IPS-18c (cell line): ENCODE data around the gene EPSTI1.

ENCODE experiments used
- H3K4me3 ChIP-seq: 2 replicates; pipeline ENCODE4 v1.7.0; 2013; ENCODE audit warnings: low read depth, mild to moderate bottlenecking, low read length, moderate library complexity; ENCODE audit not compliant: insufficient read depth
- H3K9me3 ChIP-seq: one replicate; pipeline ENCODE4 v1.6.1; 2013; ENCODE audit warnings: mild to moderate bottlenecking, low read length, moderate library complexity; ENCODE audit not compliant: control insufficient read depth, insufficient read depth

EPSTI1 gene

GRCh38 chr13:42985312-42986175 lies 6.5 kb downstream of the EPSTI1 start:
- Histone ChIP-seq H3K9me3 (no peaks in the 10 kb centered on the region), H3K4me3 (no peak overlapping the region)

GRCh38 chr13:42984691-42985090 lies 7.3 kb downstream of the EPSTI1 start:
- H3K4me3 ChIP-seq, result no peak overlapping the region

GRCh38 chr13:42984026-42984425 lies 8.0 kb downstream of the EPSTI1 start:
- no peak overlapping the region for H3K4me3 ChIP-seq
- H3K9me3 ChIP-seq, result no peaks in the 10 kb centered on the region

More at GRCh38 chr13:42984691-42985090, 7.3 kb downstream of the EPSTI1 start:
- no peaks in the 10 kb centered on the region for H3K9me3 ChIP-seq

GRCh38 chr13:42981853-42982252 lies 10.2 kb downstream of the EPSTI1 start:
- H3K4me3 ChIP-seq, result no peak overlapping the region
- H3K9me3 ChIP-seq, result no peaks in the 10 kb centered on the region

GRCh38 chr13:42981317-42981716 lies 10.7 kb downstream of the EPSTI1 start:
- H3K4me3 ChIP-seq, result no peak overlapping the region
- no peaks in the 10 kb centered on the region for H3K9me3 ChIP-seq

GRCh38 chr13:42977219-42977659 lies 14.8 kb downstream of the EPSTI1 start:
- Histone ChIP-seq H3K4me3 (no peak overlapping the region), H3K9me3 (no peaks in the 10 kb centered on the region)

- Histone ChIP-seq H3K4me3 (no peak overlapping the region), H3K9me3 (no peaks in the 10 kb centered on the region)
Measured at GRCh38 chr13:42976066-42976465, 16.0 kb downstream of the EPSTI1 start.

GRCh38 chr13:42973581-42973980 lies 18.5 kb downstream of the EPSTI1 start:
- H3K9me3 ChIP-seq, result no peaks in the 10 kb centered on the region
- H3K4me3 ChIP-seq, result no peak overlapping the region

GRCh38 chr13:42971691-42972347 lies 20.2 kb downstream of the EPSTI1 start:
- no peak overlapping the region for H3K4me3 ChIP-seq
- no peaks in the 10 kb centered on the region for H3K9me3 ChIP-seq

- Histone ChIP-seq H3K4me3 (no peak overlapping the region), H3K9me3 (no peaks in the 10 kb centered on the region)
Measured at GRCh38 chr13:42970824-42971690, 21.0 kb downstream of the EPSTI1 start.

GRCh38 chr13:42969565-42970172 lies 22.4 kb downstream of the EPSTI1 start:
- Histone ChIP-seq H3K9me3 (no peaks in the 10 kb centered on the region), H3K4me3 (no peak overlapping the region)

GRCh38 chr13:42968906-42969305 lies 23.1 kb downstream of the EPSTI1 start:
- Histone ChIP-seq H3K4me3 (no peak overlapping the region), H3K9me3 (no peaks in the 10 kb centered on the region)

- H3K9me3 ChIP-seq, result no peaks in the 10 kb centered on the region
- no peak overlapping the region for H3K4me3 ChIP-seq
Measured at GRCh38 chr13:42967660-42968059, 24.4 kb downstream of the EPSTI1 start.

GRCh38 chr13:42965281-42965680 lies 26.8 kb downstream of the EPSTI1 start:
- Histone ChIP-seq H3K9me3 (no peaks in the 10 kb centered on the region), H3K4me3 (no peak overlapping the region)

GRCh38 chr13:42964761-42965161 lies 27.3 kb downstream of the EPSTI1 start:
- Histone ChIP-seq H3K9me3 (no peaks in the 10 kb centered on the region), H3K4me3 (no peak overlapping the region)

- Histone ChIP-seq H3K4me3 (no peak overlapping the region), H3K9me3 (no peaks in the 10 kb centered on the region)
Measured at GRCh38 chr13:42959615-42960014, 32.4 kb downstream of the EPSTI1 start.

- no peaks in the 10 kb centered on the region for H3K9me3 ChIP-seq
- no peak overlapping the region for H3K4me3 ChIP-seq
Measured at GRCh38 chr13:42957881-42958280, 34.2 kb downstream of the EPSTI1 start.
